H1 (cell line): ENCODE results near the gene PRSS48. TPM values are rescaled to one million over a fixed set of nuclear protein-coding genes. Genes with fewer than 3 reads are reported as not detected.

Source experiments
- CTCF ChIA-PET: fragments of 300-600 bp; sonication (Branson Sonifier 250); formaldehyde crosslinking; loops from one replicate; lab custom pipeline; 2021; ENCODE audit not compliant: partially characterized antibody; lab: Charles Lee
- POLR2A ChIA-PET: fragments of 300-600 bp; sonication (Branson Sonifier 250); formaldehyde crosslinking; loops from one replicate; lab custom pipeline; 2021; ENCODE audit warnings: inconsistent platforms; ENCODE audit not compliant: partially characterized antibody; lab: Charles Lee
- DNase-seq, 2 experiments: peaks; one replicate each; pipeline versions ENCODE4 v3.0.0 to v3.0.0-alpha.2; 2010 to 2022; ENCODE audit warnings: low spot score in 2 of 2, low read depth in 1 of 2, mixed read lengths in 1 of 2
- FAIRE-seq: peaks from 2 replicates; lab custom pipeline; 2011; peaks lifted over from hg19 to GRCh38; lab: Jason Lieb, UNC
- H2AFZ ChIP-seq: 2 replicates; pipeline ENCODE4 v1.8.1; 2012; ENCODE audit warnings: low read length, inconsistent platforms
- H2AK5ac ChIP-seq: 2 replicates; pipeline ENCODE4 v1.6.1; 2013; ENCODE audit warnings: low read depth, low read length
- H2BK120ac ChIP-seq: replicated peaks from 2 replicates; pipeline ENCODE3; 2013; ENCODE audit warnings: low read depth, low read length, inconsistent platforms
- H2BK12ac ChIP-seq: 2 replicates; pipeline ENCODE4 v1.6.1; 2013; ENCODE audit warnings: low read depth, low read length
- H2BK15ac ChIP-seq: 2 replicates; pipeline ENCODE4 v1.6.1; 2013; ENCODE audit warnings: low read length
- H2BK20ac ChIP-seq: 2 replicates; pipeline ENCODE4 v1.6.1; 2013; ENCODE audit warnings: low read length
- H2BK5ac ChIP-seq: 2 replicates; pipeline ENCODE4 v1.6.1; 2013; ENCODE audit warnings: low read depth, low read length
- H3K14ac ChIP-seq: 2 replicates; pipeline ENCODE4 v1.6.1; 2013; ENCODE audit warnings: inconsistent platforms; ENCODE audit not compliant: insufficient read length
- H3K18ac ChIP-seq: 2 replicates; pipeline ENCODE4 v1.6.1; 2013; ENCODE audit warnings: low read length; ENCODE audit errors: extremely low read depth
- H3K23ac ChIP-seq: 2 replicates; pipeline ENCODE4 v1.6.1; 2013; ENCODE audit warnings: inconsistent platforms; ENCODE audit not compliant: insufficient read length
- H3K23me2 ChIP-seq: 2 replicates; pipeline ENCODE4 v1.6.1; 2013; ENCODE audit warnings: low read depth, low read length
- H3K27ac ChIP-seq: 2 replicates; pipeline ENCODE4 v1.6.1; 2011; ENCODE audit warnings: low read depth, low read length, inconsistent platforms
- H3K27me3 ChIP-seq, 4 experiments: replicated peaks in 1 of 4; 1 replicate in 1 of 4; 2 replicates in 3 of 4; pipeline versions ENCODE4 v1.6.1 to v1.8.1; 2011 to 2013; ENCODE audit warnings: low read length in 3 of 4, mild to moderate bottlenecking in 3 of 4, inconsistent platforms in 2 of 4, mixed read lengths in 2 of 4, moderate library complexity in 1 of 4; ENCODE audit not compliant: control insufficient read depth in 3 of 4, insufficient read depth in 3 of 4; ENCODE audit errors: extremely low read depth in 1 of 4
- H3K36me3 ChIP-seq, 4 experiments: 2 replicates each; pipeline versions ENCODE4 v1.6.1 to v1.8.1; 2011 to 2013; ENCODE audit warnings: mild to moderate bottlenecking in 4 of 4, low read length in 3 of 4, moderate library complexity in 2 of 4, control low read depth in 1 of 4, inconsistent platforms in 1 of 4; ENCODE audit not compliant: insufficient read depth in 4 of 4, control insufficient read depth in 2 of 4
- H3K4ac ChIP-seq: replicated peaks from 2 replicates; pipeline ENCODE3; 2013; ENCODE audit warnings: low read length, low read depth, mixed read lengths, inconsistent platforms; ENCODE audit not compliant: insufficient read length
- H3K4me1 ChIP-seq, 4 experiments: replicated peaks in 1 of 4; 1 replicate in 1 of 4; 2 replicates in 3 of 4; pipeline versions ENCODE4 v1.6.1 to v1.8.1; 2011 to 2013; ENCODE audit warnings: low read length in 3 of 4, inconsistent platforms in 2 of 4, mixed read lengths in 1 of 4; ENCODE audit not compliant: insufficient read depth in 4 of 4, control insufficient read depth in 3 of 4
- H3K4me2 ChIP-seq, 2 experiments: 2 replicates each; pipeline versions ENCODE4 v1.6.1 to v1.8.1; 2011 to 2013; ENCODE audit warnings: low read depth in 2 of 2, low read length in 2 of 2, control low read depth in 1 of 2, inconsistent platforms in 1 of 2, mild to moderate bottlenecking in 1 of 2; ENCODE audit not compliant: insufficient read depth in 1 of 2
- H3K4me3 ChIP-seq, 4 experiments: fragments of 200-600, 300-600 bp in 1 of 4; sonication (generic), shearing (Covaris generic), sonication (Bioruptor Twin) in 1 of 4; 2 replicates each; pipeline versions ENCODE4 v1.5.1 to v1.8.1; 2011 to 2016; ENCODE audit warnings: low read length in 4 of 4, low read depth in 3 of 4, control low read depth in 2 of 4, inconsistent platforms in 2 of 4, mild to moderate bottlenecking in 2 of 4, mixed read lengths in 1 of 4, moderate library complexity in 1 of 4; ENCODE audit not compliant: insufficient read depth in 2 of 4; ENCODE audit errors: extremely low read depth in 1 of 4
- H3K56ac ChIP-seq: replicated peaks from 2 replicates; pipeline ENCODE3; 2013; ENCODE audit warnings: low read depth, mild to moderate bottlenecking, mixed read lengths, low read length, inconsistent platforms; ENCODE audit not compliant: insufficient read length
- H3K79me1 ChIP-seq: 2 replicates; pipeline ENCODE4 v1.6.1; 2013; ENCODE audit warnings: low read depth, low read length, control low read depth
- H3K79me2 ChIP-seq, 2 experiments: 2 replicates each; pipeline versions ENCODE4 v1.6.1 to v1.8.1; 2012 to 2013; ENCODE audit warnings: low read length in 2 of 2, mild to moderate bottlenecking in 2 of 2, inconsistent platforms in 1 of 2; ENCODE audit not compliant: insufficient read depth in 2 of 2, control insufficient read depth in 1 of 2
- H3K9ac ChIP-seq, 4 experiments: replicated peaks in 1 of 4; 1 replicate in 1 of 4; 2 replicates in 3 of 4; pipeline versions ENCODE4 v1.6.1 to v1.8.1; 2011 to 2013; ENCODE audit warnings: low read depth in 3 of 4, low read length in 3 of 4, control low read depth in 2 of 4, mild to moderate bottlenecking in 2 of 4, moderate library complexity in 2 of 4, inconsistent platforms in 1 of 4; ENCODE audit errors: extremely low read depth in 1 of 4
- H3K9me3 ChIP-seq, 2 experiments: 2 replicates each; pipeline versions ENCODE4 v1.6.1 to v1.8.1; 2012 to 2013; ENCODE audit warnings: mild to moderate bottlenecking in 2 of 2, moderate library complexity in 2 of 2, control low read depth in 1 of 2, inconsistent platforms in 1 of 2, low read depth in 1 of 2, low read length in 1 of 2, mixed read lengths in 1 of 2; ENCODE audit not compliant: insufficient read depth in 2 of 2
- H4K20me1 ChIP-seq, 2 experiments: replicated peaks in 1 of 2; 2 replicates each; pipeline versions ENCODE3 to v1.8.1; 2011 to 2013; ENCODE audit warnings: inconsistent platforms in 2 of 2, low read length in 2 of 2, mild to moderate bottlenecking in 1 of 2; ENCODE audit not compliant: insufficient read depth in 2 of 2, control insufficient read depth in 1 of 2
- H4K5ac ChIP-seq: 2 replicates; pipeline ENCODE4 v1.6.1; 2013; ENCODE audit warnings: low read length, low read depth, mixed read lengths, inconsistent platforms; ENCODE audit not compliant: insufficient read length
- H4K8ac ChIP-seq: 2 replicates; pipeline ENCODE4 v1.8.0; 2013; ENCODE audit warnings: mild to moderate bottlenecking, moderate library complexity, low read length, inconsistent platforms; ENCODE audit not compliant: insufficient read depth; ENCODE audit errors: extremely low read depth
- H4K91ac ChIP-seq: replicated peaks from 2 replicates; pipeline ENCODE3; 2013; ENCODE audit warnings: low read length, mixed read lengths, inconsistent platforms; ENCODE audit not compliant: insufficient read length
- CHD2 ChIP-seq: IDR thresholded peaks from 2 replicates; pipeline ENCODE4 v1.6.1; 2012; ENCODE audit warnings: low read length, improper control_type of control experiment
- CTBP2 ChIP-seq: IDR thresholded peaks from 2 replicates; pipeline ENCODE4 v1.7.0; 2011; ENCODE audit warnings: borderline replicate concordance, mild to moderate bottlenecking, moderate library complexity, mixed read lengths, low read length; ENCODE audit not compliant: insufficient read depth, insufficient read length
- HDAC2 ChIP-seq, 2 experiments: fragments of 300-600 bp in 1 of 2; sonication (generic) in 1 of 2; IDR thresholded peaks; 2 replicates each; pipeline ENCODE4 v1.6.1; 2011 to 2012; ENCODE audit warnings: low read depth in 2 of 2, low read length in 2 of 2, mild to moderate bottlenecking in 2 of 2, moderate library complexity in 2 of 2, borderline replicate concordance in 1 of 2, inconsistent platforms in 1 of 2
- HDAC6 ChIP-seq: IDR thresholded peaks from one replicate; pipeline ENCODE4 v1.7.1; 2012; ENCODE audit warnings: low read depth, mild to moderate bottlenecking, inconsistent platforms, low read length, moderate library complexity
- NRF1 ChIP-seq: IDR thresholded peaks from 2 replicates; pipeline ENCODE4 v1.6.1; 2011; ENCODE audit warnings: mild to moderate bottlenecking, low read depth, low read length, improper control_type of control experiment
- PHF8 ChIP-seq: fragments of 200-600 bp; sonication (generic); conservative IDR thresholded peaks from 2 replicates; pipeline ENCODE4 v1.7.1; 2012; ENCODE audit warnings: low read depth, mild to moderate bottlenecking, inconsistent platforms, low read length, moderate library complexity
- POLR2A ChIP-seq, 2 experiments: IDR thresholded peaks; 1 replicate in 1 of 2; 2 replicates in 1 of 2; pipeline ENCODE4 v1.6.1; 2011; ENCODE audit warnings: low read depth in 2 of 2, low read length in 2 of 2, mild to moderate bottlenecking in 2 of 2; ENCODE audit errors: control extremely low read depth in 1 of 2
- SIN3A ChIP-seq, 2 experiments: IDR thresholded peaks in 1 of 2; conservative IDR thresholded peaks in 1 of 2; 2 replicates each; pipeline ENCODE4 v1.6.1; 2011 to 2012; ENCODE audit warnings: low read length in 2 of 2, improper control_type of control experiment in 1 of 2, low read depth in 1 of 2, mild to moderate bottlenecking in 1 of 2
- SIRT6 ChIP-seq: IDR thresholded peaks from one replicate; pipeline ENCODE4 v1.7.1; 2012; ENCODE audit warnings: low read length, inconsistent platforms
- SP2 ChIP-seq: IDR thresholded peaks from 2 replicates; pipeline ENCODE4 v1.6.1; 2012; ENCODE audit warnings: mild to moderate bottlenecking, low read length, inconsistent platforms
- ZNF274 ChIP-seq: IDR thresholded peaks from 2 replicates; pipeline ENCODE4 v1.7.0; 2012; ENCODE audit warnings: low read length, borderline replicate concordance; ENCODE audit errors: extremely low read depth
- WGBS, 2 experiments: shearing (Covaris generic) in 1 of 2; methylation state at CpG; one replicate each; pipeline versions ENCODE4 v1.1.6 to v1.1.7; 2013 to 2015; ENCODE audit warnings: low lambda C conversion rate in 2 of 2, mixed read lengths in 2 of 2, inconsistent platforms in 1 of 2, low coverage in 1 of 2, missing lambda C conversion rate in 1 of 2; ENCODE audit not compliant: insufficient replicate concordance in 2 of 2, insufficient coverage in 1 of 2, insufficient read length in 1 of 2; ENCODE audit errors: extremely low coverage in 1 of 2, missing lambda C conversion rate in 1 of 2; 5-methylcytosine and 5-hydroxymethylcytosine counted together
- polyA plus RNA-seq, 7 experiments: library from polyadenylated mRNA; depleted of rRNA in 3 of 7; stranded (reverse) in 5 of 7; unstranded in 2 of 7; fragments of >200 nt in 5 of 7; fragments of 200-250 nt in 2 of 7; gene quantifications; 1 replicate in 5 of 7; 2 replicates in 1 of 7; 4 replicates in 1 of 7; pipeline versions ENCODE4 v1.2.1 to v1.2.3, GENCODE V29; 2011 to 2013; ENCODE audit warnings: missing spikeins in 2 of 7, mixed read lengths in 2 of 7
- total RNA-seq: library from RNA; stranded (reverse); fragmentation: NEBNext Ultra II Directional; extraction: Animal tissue kit (Norgen Biotek cat#: 25700); gene quantifications from 2 replicates; pipeline ENCODE4 v1.2.1, GENCODE V29; 2021
- TF ChIP-seq, protein P1 (sequence below), 3 experiments: IDR thresholded peaks; 1 replicate in 2 of 3; 2 replicates in 1 of 3; pipeline versions ENCODE4 v1.5.1 to v1.6.1; 2011; ENCODE audit warnings: low read length in 3 of 3, mild to moderate bottlenecking in 3 of 3, inconsistent platforms in 2 of 3, low read depth in 1 of 3, moderate library complexity in 1 of 3; ENCODE audit not compliant: insufficient read depth in 1 of 3; ENCODE audit errors: control extremely low read depth in 1 of 3

PRSS48 gene
- total and polyA plus RNA-seq, 2 of the 8 experiments (the other 6 are each of a cell fraction or from before 2014, with no cell fraction given), result not detected

GRCh38 chr4:151233600-151233999, 43.4 kb upstream of the PRSS48 start:
- Histone ChIP-seq H3K79me2 (peaks cover 0 to 19% of the 10 kb centered on the region in 2 experiments; a peak in 2 of 4 replicates), H2BK20ac (no peak overlapping the region), H4K91ac (no peak overlapping the region), H2BK5ac (no peak overlapping the region), H2AK5ac (no peak overlapping the region), H3K14ac (no peak overlapping the region), H2BK12ac (no peak overlapping the region), H3K23me2 (0 out of 2 replicates have a peak, but pooled peaks cover 2% of the 10 kb centered on the region), H4K5ac (no peak overlapping the region), H4K20me1 (no peaks in the 10 kb centered on the region), H2BK120ac (no peak overlapping the region), H3K4me1 (no peaks in the 10 kb centered on the region), H3K4me2 (no peak overlapping the region), H3K56ac (no peak overlapping the region), H2BK15ac (no peak overlapping the region), H3K23ac (no peak overlapping the region), H3K79me1 (no peaks in the 10 kb centered on the region), H3K36me3 (no peaks in the 10 kb centered on the region), H4K8ac (no peak overlapping the region), H3K9me3 (0 out of 4 replicates have a peak, but pooled peaks cover 0 to 3% of the 10 kb centered on the region in 2 experiments), H2AFZ (no peak overlapping the region), H3K4ac (no peak overlapping the region), H3K9ac (peak overlapping the region in 1 of 4 experiments; percentile 13; a peak in 1 of 7 replicates), H3K27ac (no peak overlapping the region), H3K18ac (no peak overlapping the region), H3K27me3 (no peaks in the 10 kb centered on the region), H3K4me3 (no peak overlapping the region)
- POLR2A ChIA-PET, result no interaction called here
- CTCF ChIA-PET, result no interaction called here
- no peak for DNase-seq
- WGBS, 2 experiments, result 96% methylated on average over 5 of the region's 5 CpGs; no CpG with 5 or more reads in 1 of the 2 experiments
- FAIRE-seq, result no peak
- TF ChIP-seq SP2, result no peak
- TF ChIP-seq SIRT6, result no peak
- no peak for TF ChIP-seq NRF1
- no peak for TF ChIP-seq PHF8
- no peak for TF ChIP-seq CHD2
- TF ChIP-seq, protein P1, sequence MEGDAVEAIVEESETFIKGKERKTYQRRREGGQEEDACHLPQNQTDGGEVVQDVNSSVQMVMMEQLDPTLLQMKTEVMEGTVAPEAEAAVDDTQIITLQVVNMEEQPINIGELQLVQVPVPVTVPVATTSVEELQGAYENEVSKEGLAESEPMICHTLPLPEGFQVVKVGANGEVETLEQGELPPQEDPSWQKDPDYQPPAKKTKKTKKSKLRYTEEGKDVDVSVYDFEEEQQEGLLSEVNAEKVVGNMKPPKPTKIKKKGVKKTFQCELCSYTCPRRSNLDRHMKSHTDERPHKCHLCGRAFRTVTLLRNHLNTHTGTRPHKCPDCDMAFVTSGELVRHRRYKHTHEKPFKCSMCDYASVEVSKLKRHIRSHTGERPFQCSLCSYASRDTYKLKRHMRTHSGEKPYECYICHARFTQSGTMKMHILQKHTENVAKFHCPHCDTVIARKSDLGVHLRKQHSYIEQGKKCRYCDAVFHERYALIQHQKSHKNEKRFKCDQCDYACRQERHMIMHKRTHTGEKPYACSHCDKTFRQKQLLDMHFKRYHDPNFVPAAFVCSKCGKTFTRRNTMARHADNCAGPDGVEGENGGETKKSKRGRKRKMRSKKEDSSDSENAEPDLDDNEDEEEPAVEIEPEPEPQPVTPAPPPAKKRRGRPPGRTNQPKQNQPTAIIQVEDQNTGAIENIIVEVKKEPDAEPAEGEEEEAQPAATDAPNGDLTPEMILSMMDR (IDR thresholded peaks at IDR 0.05; ENCODE audit: control extremely low read depth in 1 of 3, insufficient read depth in 1 of 3, low read depth in 1 of 3, low read length in 3 of 3), result no peak
- TF ChIP-seq HDAC6, result no peak
- no peak for TF ChIP-seq SIN3A (conservative IDR thresholded peaks at IDR 0.05 in 1 of 2, IDR thresholded peaks at IDR 0.05 in 1 of 2; ENCODE audit: low read depth in 1 of 2, low read length in 2 of 2)
- no peak for TF ChIP-seq HDAC2 (IDR thresholded peaks at IDR 0.05; ENCODE audit: borderline replicate concordance in 1 of 2, low read depth in 2 of 2, low read length in 2 of 2)
- TF ChIP-seq POLR2A (IDR thresholded peaks at IDR 0.05; ENCODE audit: control extremely low read depth in 1 of 2, low read depth in 2 of 2, low read length in 2 of 2), result no peak
- no peak for TF ChIP-seq ZNF274
- no peak for TF ChIP-seq CTBP2
